Esophagus muscularis mucosa (tissue), 4 donors: ENCODE results near the gene ARPIN.
"Not testable (repeated sequence)": the region's sequence is repeated elsewhere in the genome, so short reads cannot be mapped to it uniquely, and the experiment has no call there.

Experiments used
- CTCF ChIP-seq, 3 experiments: fragments of 200-600 bp in 2 of 3; fragments of 450-650 bp in 1 of 3; sonication (generic) in 2 of 3; IDR thresholded peaks; one replicate each; pipeline ENCODE4 v1.5.1; 2017 to 2019; ENCODE audit warnings: antibody characterized with exemption in 3 of 3, mild to moderate bottlenecking in 2 of 3, moderate library complexity in 1 of 3
- EP300 ChIP-seq: sonication (generic); formaldehyde crosslinking; IDR thresholded peaks from one replicate; pipeline ENCODE4 v1.6.1; 2017; ENCODE audit warnings: antibody characterized with exemption
- POLR2A ChIP-seq: fragments of 450-650 bp; IDR thresholded peaks from one replicate; pipeline ENCODE4 v1.6.1; 2017; ENCODE audit warnings: antibody characterized with exemption, moderate library complexity, mild to moderate bottlenecking, low read depth
- POLR2AphosphoS5 ChIP-seq, 2 donors: sonication (generic); formaldehyde crosslinking; IDR thresholded peaks; one replicate each; pipeline ENCODE4 v1.6.1; 2017; ENCODE audit warnings: antibody characterized with exemption in 2 of 2

GRCh38 chr15:89854863-89855262, 57.9 kb downstream of the ARPIN start:
- TF ChIP-seq POLR2A; CTCF (IDR thresholded peaks at IDR 0.05); EP300; POLR2AphosphoS5 (IDR thresholded peaks at IDR 0.05): not testable (repeated sequence)
